HEK293 (cell line): ENCODE data around the gene TARS2.

Experiments
- CTCF ChIA-PET: fragments of 350-600 bp; formaldehyde crosslinking; extraction: SDS; loops from one replicate; lab custom pipeline; 2021; ENCODE audit warnings: antibody characterized with exemption; lab: Yijun Ruan, JAX
- POLR2A ChIA-PET: fragments of 300-600 bp; formaldehyde crosslinking; extraction: SDS; loops from one replicate; lab custom pipeline; 2020; ENCODE audit warnings: antibody characterized with exemption, inconsistent platforms; lab: Yijun Ruan, JAX
- H3K27ac ChIP-seq: fragments of 200-500 bp; sonication (Bioruptor generic); 2 replicates; pipeline ENCODE4 v1.5.1; 2014; ENCODE audit warnings: low read depth, low read length, control low read depth, inconsistent platforms; ENCODE audit errors: extremely low read depth
- H3K36me3 ChIP-seq, 2 experiments: fragments of 200-500 bp in 1 of 2; sonication (Bioruptor generic) in 1 of 2; 1 replicate in 1 of 2; 2 replicates in 1 of 2; pipeline ENCODE4 v1.5.1; 2014 to 2017; ENCODE audit warnings: inconsistent platforms in 2 of 2, low read length in 2 of 2; ENCODE audit not compliant: control insufficient read depth in 2 of 2, insufficient read depth in 1 of 2
- H3K4me1 ChIP-seq: fragments of 200-500 bp; sonication (Bioruptor generic); 2 replicates; pipeline ENCODE4 v1.5.1; 2014; ENCODE audit warnings: mild to moderate bottlenecking, low read length, inconsistent platforms; ENCODE audit not compliant: control insufficient read depth, insufficient read depth
- H3K4me3 ChIP-seq: 2 replicates; pipeline ENCODE4 v1.5.1; 2011; ENCODE audit warnings: low read depth, mild to moderate bottlenecking, control low read depth, low read length, moderate library complexity
- H3K9me3 ChIP-seq: fragments of 200-500 bp; sonication (Bioruptor generic); 2 replicates; pipeline ENCODE4 v1.5.1; 2014; ENCODE audit warnings: low read depth, low read length, inconsistent platforms; ENCODE audit not compliant: control insufficient read depth, insufficient read depth
- CTCF ChIP-seq: fragments of 450-650 bp; formaldehyde crosslinking; IDR thresholded peaks from 2 replicates; pipeline ENCODE4 v1.5.1; 2016; ENCODE audit warnings: missing biosample characterization, missing genetic modification characterization
- EGR2 ChIP-seq: fragments of 450-650 bp; formaldehyde crosslinking; IDR thresholded peaks from 2 replicates; pipeline ENCODE4 v1.5.1; 2016; ENCODE audit warnings: low read depth, missing biosample characterization, missing genetic modification characterization
- GLIS1 ChIP-seq: fragments of 450-650 bp; formaldehyde crosslinking; IDR thresholded peaks from 2 replicates; pipeline ENCODE4 v1.5.1; 2016; ENCODE audit warnings: missing biosample characterization, missing genetic modification characterization
- GLIS2 ChIP-seq: fragments of 450-650 bp; formaldehyde crosslinking; IDR thresholded peaks from 2 replicates; pipeline ENCODE4 v1.5.1; 2016; ENCODE audit warnings: missing biosample characterization, missing genetic modification characterization
- ZBTB20 ChIP-seq: fragments of 450-650 bp; formaldehyde crosslinking; IDR thresholded peaks from 2 replicates; pipeline ENCODE4 v1.5.1; 2016; ENCODE audit warnings: missing biosample characterization, missing genetic modification characterization
- ZBTB48 ChIP-seq: fragments of 450-650 bp; formaldehyde crosslinking; IDR thresholded peaks from 2 replicates; pipeline ENCODE4 v1.5.1; 2016; ENCODE audit warnings: missing biosample characterization, missing genetic modification characterization
- ZFP3 ChIP-seq: fragments of 450-650 bp; formaldehyde crosslinking; IDR thresholded peaks from 2 replicates; pipeline ENCODE4 v1.5.1; 2016; ENCODE audit warnings: low read depth, missing biosample characterization, missing genetic modification characterization
- ZIC2 ChIP-seq: fragments of 450-650 bp; formaldehyde crosslinking; IDR thresholded peaks from 2 replicates; pipeline ENCODE4 v1.5.1; 2016; ENCODE audit warnings: missing biosample characterization, missing genetic modification characterization
- ZNF16 ChIP-seq: fragments of 450-650 bp; formaldehyde crosslinking; IDR thresholded peaks from 2 replicates; pipeline ENCODE4 v1.5.1; 2016; ENCODE audit warnings: low read depth, missing biosample characterization, missing genetic modification characterization
- ZNF214 ChIP-seq: fragments of 450-650 bp; formaldehyde crosslinking; IDR thresholded peaks from 2 replicates; pipeline ENCODE4 v1.5.1; 2017; ENCODE audit warnings: missing biosample characterization, mild to moderate bottlenecking, missing genetic modification characterization, borderline replicate concordance
- ZNF221 ChIP-seq: fragments of 450-650 bp; formaldehyde crosslinking; IDR thresholded peaks from 2 replicates; pipeline ENCODE4 v1.5.1; 2017; ENCODE audit warnings: missing biosample characterization, missing genetic modification characterization, borderline replicate concordance
- ZNF23 ChIP-seq: fragments of 450-650 bp; formaldehyde crosslinking; IDR thresholded peaks from 2 replicates; pipeline ENCODE4 v1.5.1; 2016; ENCODE audit warnings: missing biosample characterization, missing genetic modification characterization, borderline replicate concordance
- ZNF266 ChIP-seq: fragments of 450-650 bp; formaldehyde crosslinking; IDR thresholded peaks from 2 replicates; pipeline ENCODE4 v1.5.1; 2016; ENCODE audit warnings: missing biosample characterization, missing genetic modification characterization, low read depth
- ZNF416 ChIP-seq: fragments of 450-650 bp; formaldehyde crosslinking; IDR thresholded peaks from 2 replicates; pipeline ENCODE4 v1.5.1; 2016; ENCODE audit warnings: missing biosample characterization, missing genetic modification characterization
- ZNF558 ChIP-seq: fragments of 450-650 bp; formaldehyde crosslinking; IDR thresholded peaks from 2 replicates; pipeline ENCODE4 v1.5.1; 2016; ENCODE audit warnings: missing biosample characterization, missing genetic modification characterization
- ZNF791 ChIP-seq: fragments of 450-650 bp; formaldehyde crosslinking; IDR thresholded peaks from 2 replicates; pipeline ENCODE4 v1.5.1; 2016; ENCODE audit warnings: missing biosample characterization, missing genetic modification characterization
- ZXDB ChIP-seq: fragments of 450-650 bp; formaldehyde crosslinking; IDR thresholded peaks from 2 replicates; pipeline ENCODE4 v1.5.1; 2016; ENCODE audit warnings: missing biosample characterization, missing genetic modification characterization
- TF ChIP-seq, protein P1 (sequence below): fragments of 450-650 bp; formaldehyde crosslinking; IDR thresholded peaks from 2 replicates; pipeline ENCODE4 v1.5.1; 2016; ENCODE audit warnings: missing biosample characterization, missing genetic modification characterization
- TF ChIP-seq, protein P2 (sequence below): fragments of 450-650 bp; formaldehyde crosslinking; IDR thresholded peaks from 2 replicates; pipeline ENCODE4 v1.5.1; 2017; ENCODE audit warnings: missing biosample characterization, mild to moderate bottlenecking, missing genetic modification characterization, moderate library complexity
- TF ChIP-seq, protein P3 (sequence below): fragments of 450-650 bp; formaldehyde crosslinking; IDR thresholded peaks from 2 replicates; pipeline ENCODE4 v1.5.1; 2017; ENCODE audit warnings: missing biosample characterization, missing genetic modification characterization

Gene TARS2

GRCh38 chr1:150546294-150546937 is 59.2 kb downstream of the TARS2 start:
- H3K36me3 ChIP-seq, result no peaks in the 10 kb centered on the region
- H3K4me1 ChIP-seq, result no peaks in the 10 kb centered on the region; the same call in 1 of the 2 replicates
- no peak overlapping the region for H3K4me3 ChIP-seq
- no peaks in the 10 kb centered on the region for H3K9me3 ChIP-seq
- TF ChIP-seq EGR2 (tag by site-specific recombination) (0 out of 2 replicates have a peak, but pooled peaks have one; percentile 17), ZNF214 (tag by site-specific recombination) (no peak), CTCF (tag by site-specific recombination) (no peak), ZBTB48 (tag by site-specific recombination) (no peak)
- H3K27ac ChIP-seq, result no peak overlapping the region
- POLR2A ChIA-PET, result no interaction called here
- CTCF ChIA-PET, result interaction anchor here (3.0 to 8.8 kb wide), 2 partner anchors 13 kb away, joined by 13 to 73 read pairs; no protein-coding TSS in a partner anchor

DNA sequence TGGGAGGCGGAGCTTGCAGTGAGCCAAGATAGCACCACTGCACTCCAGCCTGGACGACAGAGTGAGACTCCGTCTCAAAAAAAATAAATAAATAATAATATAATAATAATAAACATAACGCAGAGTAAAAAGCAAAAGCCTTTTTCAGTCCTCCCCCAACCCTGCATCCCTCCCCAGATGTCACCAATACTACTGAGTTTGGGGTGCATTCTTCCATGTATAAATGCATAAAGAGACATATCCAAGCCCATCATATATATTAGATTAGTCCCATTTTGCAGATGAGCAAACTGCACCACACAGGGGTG is 61.1 kb downstream of the TARS2 start:
- H3K4me3 ChIP-seq, result peak overlapping the region; percentile 50; the same call in 1 of the 2 replicates
- H3K36me3 ChIP-seq, result no peaks in the 10 kb centered on the region
- no peak overlapping the region for H3K27ac ChIP-seq
- H3K4me1 ChIP-seq, result no peaks in the 10 kb centered on the region; the same call in 1 of the 2 replicates
- TF ChIP-seq ZXDB (tag by site-specific recombination), result no peak
- TF ChIP-seq, protein P1, sequence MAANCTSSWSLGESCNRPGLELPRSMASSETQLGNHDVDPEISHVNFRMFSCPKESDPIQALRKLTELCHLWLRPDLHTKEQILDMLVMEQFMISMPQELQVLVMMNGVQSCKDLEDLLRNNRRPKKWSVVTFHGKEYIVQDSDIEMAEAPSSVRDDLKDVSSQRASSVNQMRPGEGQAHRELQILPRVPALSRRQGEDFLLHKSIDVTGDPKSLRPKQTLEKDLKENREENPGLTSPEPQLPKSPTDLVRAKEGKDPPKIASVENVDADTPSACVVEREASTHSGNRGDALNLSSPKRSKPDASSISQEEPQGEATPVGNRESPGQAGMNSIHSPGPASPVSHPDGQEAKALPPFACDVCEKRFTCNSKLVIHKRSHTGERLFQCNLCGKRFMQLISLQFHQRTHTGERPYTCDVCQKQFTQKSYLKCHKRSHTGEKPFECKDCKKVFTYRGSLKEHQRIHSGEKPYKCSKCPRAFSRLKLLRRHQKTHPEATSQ, result no peak
- no peak for TF ChIP-seq ZNF221 (tag by site-specific recombination)
- no peak for TF ChIP-seq ZFP3 (tag by site-specific recombination)
- TF ChIP-seq ZNF558, result no peak
- no peak for TF ChIP-seq ZNF23 (tag by site-specific recombination)
- TF ChIP-seq, protein P2, sequence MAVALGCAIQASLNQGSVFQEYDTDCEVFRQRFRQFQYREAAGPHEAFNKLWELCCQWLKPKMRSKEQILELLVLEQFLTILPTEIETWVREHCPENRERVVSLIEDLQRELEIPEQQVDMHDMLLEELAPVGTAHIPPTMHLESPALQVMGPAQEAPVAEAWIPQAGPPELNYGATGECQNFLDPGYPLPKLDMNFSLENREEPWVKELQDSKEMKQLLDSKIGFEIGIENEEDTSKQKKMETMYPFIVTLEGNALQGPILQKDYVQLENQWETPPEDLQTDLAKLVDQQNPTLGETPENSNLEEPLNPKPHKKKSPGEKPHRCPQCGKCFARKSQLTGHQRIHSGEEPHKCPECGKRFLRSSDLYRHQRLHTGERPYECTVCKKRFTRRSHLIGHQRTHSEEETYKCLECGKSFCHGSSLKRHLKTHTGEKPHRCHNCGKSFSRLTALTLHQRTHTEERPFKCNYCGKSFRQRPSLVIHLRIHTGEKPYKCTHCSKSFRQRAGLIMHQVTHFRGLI (tag by site-specific recombination), result no peak
- TF ChIP-seq, all 188 proteins: peak for 0
- H3K9me3 ChIP-seq, result no peaks in the 10 kb centered on the region
- ChIA-PET CTCF (interaction anchor here (0.5 to 8.8 kb wide), 6 partner anchors 9 to 70 kb away, joined by 3 to 73 read pairs (median 5); no protein-coding TSS in a partner anchor), POLR2A (interaction anchor here (0.9 to 2.5 kb wide), 6 partner anchors 10 to 149 kb away, joined by 3 to 10 read pairs (median 4); partner anchors contain the start of genes ENSA, GOLPH3L and MCL1)

DNA sequence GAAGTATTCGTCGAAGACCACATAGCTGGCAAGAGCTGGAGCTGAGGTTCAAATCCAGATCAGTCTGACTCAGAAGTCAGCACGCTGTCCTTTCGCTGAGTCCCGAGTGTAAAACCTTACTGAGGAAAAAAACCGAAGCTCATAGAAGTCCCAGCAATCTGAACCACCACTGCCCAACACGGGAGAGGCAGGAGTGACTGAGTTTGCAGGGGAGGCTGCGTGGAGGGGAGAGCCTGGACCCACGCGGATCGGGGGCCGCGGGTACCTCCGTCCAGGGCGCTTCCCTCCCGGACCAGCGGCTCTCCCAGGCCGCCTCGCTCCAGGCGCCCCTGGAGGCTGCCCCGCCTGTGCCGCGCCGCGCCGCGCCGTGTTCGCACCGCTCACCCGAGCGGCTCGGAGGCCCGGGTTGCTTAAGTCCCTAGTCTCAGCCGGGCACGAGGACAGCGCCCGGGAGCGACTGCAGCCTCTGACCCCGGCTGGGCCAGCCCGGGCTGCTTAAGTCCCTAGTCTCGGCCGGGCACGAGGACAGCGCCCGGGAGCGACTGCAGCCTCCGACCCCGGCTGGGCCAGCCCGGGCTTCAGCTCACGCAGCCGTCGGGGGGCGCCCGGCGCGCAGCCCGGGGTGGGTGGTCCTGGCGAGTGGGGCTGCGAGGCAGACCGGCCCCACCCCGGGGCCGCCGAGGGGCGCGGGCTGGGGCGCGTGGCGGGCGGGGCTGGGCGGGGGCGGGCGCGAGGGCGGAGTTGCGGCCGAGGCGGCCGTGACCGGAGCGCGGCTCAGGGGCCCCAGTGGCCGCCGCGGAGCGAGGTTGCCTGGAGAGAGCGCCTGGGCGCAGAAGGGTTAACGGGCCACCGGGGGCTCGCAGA is 61.6 kb downstream of the TARS2 start, which contains the start of gene ADAMTSL4:
TSS of gene ADAMTSL4 (plus strand) at position 777 of the 864 bp plus-strand sequence. CDS start 2,881 bp downstream, outside the sequence.
- H3K4me1 ChIP-seq, result no peaks in the 10 kb centered on the region; the same call in 1 of the 2 replicates
- no peaks in the 10 kb centered on the region for H3K36me3 ChIP-seq
- peak within 1 kb of the TSS; percentile 50 for H3K4me3 ChIP-seq
- no peak within 1 kb of the TSS; the same call in 1 of the 2 replicates for H3K27ac ChIP-seq
- ChIA-PET CTCF (interaction anchor here (0.5 to 8.8 kb wide), 6 partner anchors 9 to 69 kb away, joined by 3 to 73 read pairs (median 5); no protein-coding TSS in a partner anchor), POLR2A (interaction anchor here (0.9 to 2.5 kb wide), 8 partner anchors 11 to 148 kb away, joined by 3 to 10 read pairs (median 5); partner anchors contain the start of genes ENSA, FALEC, GOLPH3L and MCL1)
- no peaks in the 10 kb centered on the region for H3K9me3 ChIP-seq
- TF ChIP-seq ZIC2 (tag by site-specific recombination) (peak; percentile 27), ZBTB20 (tag by site-specific recombination) (peak; percentile 91), GLIS2 (tag by site-specific recombination) (peak; percentile 84), GLIS1 (tag by site-specific recombination) (peak; percentile 86), ZNF16 (no peak), ZNF416 (tag by site-specific recombination) (no peak), CTCF (tag by site-specific recombination) (peak; percentile 42; the same call in 1 of the 2 replicates), ZNF266 (tag by site-specific recombination) (no peak), ZNF791 (tag by site-specific recombination) (no peak)
- TF ChIP-seq, protein P3, sequence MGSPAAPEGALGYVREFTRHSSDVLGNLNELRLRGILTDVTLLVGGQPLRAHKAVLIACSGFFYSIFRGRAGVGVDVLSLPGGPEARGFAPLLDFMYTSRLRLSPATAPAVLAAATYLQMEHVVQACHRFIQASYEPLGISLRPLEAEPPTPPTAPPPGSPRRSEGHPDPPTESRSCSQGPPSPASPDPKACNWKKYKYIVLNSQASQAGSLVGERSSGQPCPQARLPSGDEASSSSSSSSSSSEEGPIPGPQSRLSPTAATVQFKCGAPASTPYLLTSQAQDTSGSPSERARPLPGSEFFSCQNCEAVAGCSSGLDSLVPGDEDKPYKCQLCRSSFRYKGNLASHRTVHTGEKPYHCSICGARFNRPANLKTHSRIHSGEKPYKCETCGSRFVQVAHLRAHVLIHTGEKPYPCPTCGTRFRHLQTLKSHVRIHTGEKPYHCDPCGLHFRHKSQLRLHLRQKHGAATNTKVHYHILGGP (tag by site-specific recombination), result no peak
